Kidney epithelial cell (primary cell): ENCODE data around the gene GGN. TPM values are rescaled to one million over a fixed set of nuclear protein-coding genes. Genes with fewer than 3 reads are reported as not detected.
A peak's percentile ranks its signal among the peaks of the same experiment; 100 is the strongest.

Experiments used
- DNase-seq: peaks from one replicate; pipeline ENCODE4 v3.0.0-alpha.2; 2010; ENCODE audit warnings: low read depth
- H3K27me3 ChIP-seq: 2 replicates; pipeline ENCODE4 v1.6.0; 2011; ENCODE audit warnings: low read length; ENCODE audit not compliant: control insufficient read depth, insufficient read depth
- H3K36me3 ChIP-seq: 2 replicates; pipeline ENCODE4 v1.5.1; 2011; ENCODE audit warnings: low read length; ENCODE audit not compliant: control insufficient read depth, insufficient read depth
- H3K4me3 ChIP-seq: 2 replicates; pipeline ENCODE4 v1.5.1; 2011; ENCODE audit warnings: low read depth, mild to moderate bottlenecking, control low read depth, low read length
- CTCF ChIP-seq: IDR thresholded peaks from 2 replicates; pipeline ENCODE4 v1.5.1; 2011; ENCODE audit warnings: mild to moderate bottlenecking, moderate library complexity, low read length, control low read depth, inconsistent platforms; ENCODE audit not compliant: insufficient read depth, poor library complexity, severe bottlenecking
- total RNA-seq: library from RNA; depleted of rRNA; stranded (reverse); fragments of >200 nt; gene quantifications from 2 replicates; pipeline ENCODE4 v1.2.3, GENCODE V29; 2015

GGN gene
- 0.07 and 1.4 TPM in 2 replicates for total RNA-seq

DNA sequence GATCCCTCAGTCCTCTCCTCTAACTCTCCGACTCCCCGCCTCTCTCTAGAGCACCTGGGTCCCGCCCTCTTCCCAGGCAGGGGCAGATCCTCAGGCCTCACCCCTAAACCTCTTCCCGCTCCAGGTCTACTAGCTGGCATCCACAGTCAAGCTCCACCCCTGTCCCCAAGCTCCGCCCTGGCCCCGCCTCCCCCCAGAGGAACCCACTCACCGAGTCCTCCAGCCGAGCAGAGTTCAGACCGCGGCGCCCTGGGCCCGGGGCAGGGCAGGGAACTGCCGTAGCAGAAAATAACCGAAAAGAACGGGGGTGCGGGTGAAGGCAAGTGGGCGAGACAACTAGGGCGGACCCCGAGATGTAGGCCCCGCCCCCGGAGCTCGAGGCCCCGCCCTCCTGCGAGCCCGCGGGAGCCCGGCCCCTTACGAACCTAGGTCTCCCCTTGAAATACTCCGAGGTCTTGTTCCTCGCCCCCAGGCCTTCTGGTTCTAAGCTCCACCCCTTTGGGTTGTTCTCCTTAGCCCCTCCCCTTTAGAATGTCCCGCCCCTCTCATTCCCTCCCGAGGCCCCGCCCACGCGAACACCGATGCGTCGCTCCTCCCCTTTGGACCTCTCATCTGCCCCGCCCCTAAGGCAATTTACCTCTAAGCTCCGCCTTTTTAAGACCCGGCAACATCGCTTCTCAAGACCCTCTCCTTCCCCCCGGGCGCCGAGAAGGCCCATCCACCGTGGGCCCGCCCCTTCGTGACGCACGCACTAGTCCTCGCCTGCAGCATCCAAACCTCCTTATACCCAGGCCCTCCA lies at the start of gene GGN:
TSS of gene GGN (minus strand) at position 485 of the 799 bp plus-strand sequence. CDS start 773 bp downstream, outside the sequence.
- peak within 1 kb of the TSS; percentile 96 for H3K4me3 ChIP-seq
- peaks cover 2% of the 10 kb centered on the region for H3K36me3 ChIP-seq
- peaks cover 8% of the 10 kb centered on the region for H3K27me3 ChIP-seq
- DNase-seq, result peak; percentile 85
- TF ChIP-seq CTCF, result no peak

GRCh38 chr19:38437295-38437694 lies 49.5 kb upstream of the GGN start:
- H3K36me3 ChIP-seq, result no peaks in the 10 kb centered on the region
- H3K27me3 ChIP-seq, result peaks cover 18% of the 10 kb centered on the region
- no peak for DNase-seq
- no peak for TF ChIP-seq CTCF
- no peak overlapping the region for H3K4me3 ChIP-seq

DNA sequence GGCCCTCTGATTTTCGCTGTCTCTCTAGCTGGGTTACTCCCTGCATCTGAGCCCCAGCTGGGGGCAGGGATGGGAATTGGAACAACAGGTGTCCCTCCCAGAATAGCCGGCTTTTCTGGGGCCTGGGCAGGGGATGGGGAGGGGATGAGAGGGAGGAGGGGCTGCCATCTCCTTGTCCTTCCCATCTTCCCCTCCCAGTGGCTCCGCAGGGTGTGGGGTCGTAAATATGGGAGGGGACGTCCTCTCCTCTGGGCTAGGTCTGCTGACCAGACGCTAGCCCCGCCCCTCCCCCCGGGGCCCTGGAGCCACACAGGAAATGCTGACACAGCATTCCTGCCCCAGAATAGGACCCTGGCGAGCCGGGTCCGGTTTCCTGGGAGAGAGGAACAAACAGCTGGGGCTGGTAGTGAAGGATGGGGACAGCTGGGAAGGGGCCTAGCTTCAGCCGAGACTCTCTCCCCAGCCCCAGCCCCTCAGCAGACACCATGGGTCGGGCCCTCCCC lies 46.8 kb upstream of the GGN start:
- TF ChIP-seq CTCF, result no peak
- Histone ChIP-seq H3K4me3 (no peak overlapping the region), H3K36me3 (no peaks in the 10 kb centered on the region), H3K27me3 (peaks cover 21% of the 10 kb centered on the region)
- no peak for DNase-seq

- no peak for TF ChIP-seq CTCF
- Histone ChIP-seq H3K36me3 (no peaks in the 10 kb centered on the region), H3K27me3 (peaks cover 24% of the 10 kb centered on the region), H3K4me3 (no peak within 1 kb of the TSS)
- DNase-seq, result no peak
These were observed 45.5 kb upstream of the GGN start, which contains the start of gene RYR1 for GRCh38 chr19:38433268-38433733. Gene RYR1 (plus strand): TSS chr19:38433691. CDS start chr19:38433830, 139 bp downstream.

DNA sequence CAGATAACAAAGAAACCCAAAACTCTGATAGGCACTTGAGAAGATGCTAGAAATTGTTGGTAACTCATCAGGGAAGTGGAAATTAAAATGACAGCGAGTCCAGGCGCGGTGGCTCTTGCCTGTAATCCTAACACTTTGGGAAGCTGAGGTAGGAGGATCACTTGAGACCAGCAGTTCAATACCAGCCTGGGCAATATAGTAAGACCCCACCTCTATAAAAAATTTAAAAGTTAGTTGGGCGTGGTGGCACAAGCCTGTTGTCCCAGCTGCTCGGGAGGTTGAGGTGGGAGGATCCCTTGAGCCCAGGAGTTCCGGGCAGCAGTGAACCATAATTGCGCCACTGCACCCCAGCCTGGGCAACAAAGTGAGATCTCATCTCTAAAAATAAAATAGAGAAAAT lies 43.1 kb upstream of the GGN start:
- Histone ChIP-seq H3K4me3 (no peak overlapping the region), H3K36me3 (no peaks in the 10 kb centered on the region), H3K27me3 (peaks cover 26% of the 10 kb centered on the region)
- DNase-seq, result no peak
- TF ChIP-seq CTCF, result no peak
